Measurements from ENCODE around the gene SEC11C. TPM values are rescaled to one million over a fixed set of nuclear protein-coding genes. Genes with fewer than 3 reads are reported as not detected.

The SEC11C gene
- total and polyA plus RNA-seq, 2 of the 13 experiments (the other 11 are each of a cell fraction or from before 2014, with no cell fraction given): 71.9 to 297 TPM

GRCh38 chr18:59139615-59140301, at the start of gene SEC11C (continued):
- TF ChIP-seq BRF2 (CRISPR knock-in tag; IDR thresholded peaks at IDR 0.05) (peak; percentile 77; the same call in 1 of the 2 replicates), ESRRA (CRISPR knock-in tag; IDR thresholded peaks at IDR 0.05; ENCODE audit: low read depth) (0 out of 2 replicates have a peak, but pooled peaks have one; percentile 24), ZNF678 (CRISPR knock-in tag; IDR thresholded peaks at IDR 0.05) (no peak), STAT5B (CRISPR knock-in tag; IDR thresholded peaks at IDR 0.05) (no peak), RBM22 (optimal IDR thresholded peaks at IDR 0.05; ENCODE audit: low read length) (no peak), ZFP41 (CRISPR knock-in tag; IDR thresholded peaks at IDR 0.05; ENCODE audit: borderline replicate concordance) (no peak), TIGD3 (CRISPR knock-in tag; IDR thresholded peaks at IDR 0.05; ENCODE audit: borderline replicate concordance) (0 out of 2 replicates have a peak, but pooled peaks have one; percentile 66), DNMT3B (CRISPR knock-in tag; conservative IDR thresholded peaks at IDR 0.05) (no peak), AFF4 (CRISPR knock-in tag; IDR thresholded peaks at IDR 0.05) (no peak), SMAD9 (CRISPR knock-in tag; IDR thresholded peaks at IDR 0.05) (0 out of 2 replicates have a peak, but pooled peaks have one; percentile 43), ZNF460 (CRISPR knock-in tag; IDR thresholded peaks at IDR 0.05; ENCODE audit: borderline replicate concordance) (no peak), NFAT5 (CRISPR knock-in tag; IDR thresholded peaks at IDR 0.05) (no peak), ZNF883 (CRISPR knock-in tag; IDR thresholded peaks at IDR 0.05; ENCODE audit: not compliant biosample characterization) (peak; percentile 80), NBN (conservative IDR thresholded peaks at IDR 0.05) (no peak), KDM3A (CRISPR knock-in tag; IDR thresholded peaks at IDR 0.05; ENCODE audit: low read depth) (no peak), KAT7 (CRISPR knock-in tag; IDR thresholded peaks at IDR 0.05; ENCODE audit: borderline replicate concordance) (peak; percentile 43; the same call in 1 of the 2 replicates), DRAP1 (CRISPR knock-in tag; IDR thresholded peaks at IDR 0.05) (no peak; the same call in 1 of the 2 replicates), RELA (CRISPR knock-in tag; IDR thresholded peaks at IDR 0.05) (no peak)
